ENCODE data around the gene PTPRB. TPM values are rescaled to one million over a fixed set of nuclear protein-coding genes. Genes with fewer than 3 reads are reported as not detected.

Gene PTPRB
- 19.3 TPM for total RNA-seq

DNA sequence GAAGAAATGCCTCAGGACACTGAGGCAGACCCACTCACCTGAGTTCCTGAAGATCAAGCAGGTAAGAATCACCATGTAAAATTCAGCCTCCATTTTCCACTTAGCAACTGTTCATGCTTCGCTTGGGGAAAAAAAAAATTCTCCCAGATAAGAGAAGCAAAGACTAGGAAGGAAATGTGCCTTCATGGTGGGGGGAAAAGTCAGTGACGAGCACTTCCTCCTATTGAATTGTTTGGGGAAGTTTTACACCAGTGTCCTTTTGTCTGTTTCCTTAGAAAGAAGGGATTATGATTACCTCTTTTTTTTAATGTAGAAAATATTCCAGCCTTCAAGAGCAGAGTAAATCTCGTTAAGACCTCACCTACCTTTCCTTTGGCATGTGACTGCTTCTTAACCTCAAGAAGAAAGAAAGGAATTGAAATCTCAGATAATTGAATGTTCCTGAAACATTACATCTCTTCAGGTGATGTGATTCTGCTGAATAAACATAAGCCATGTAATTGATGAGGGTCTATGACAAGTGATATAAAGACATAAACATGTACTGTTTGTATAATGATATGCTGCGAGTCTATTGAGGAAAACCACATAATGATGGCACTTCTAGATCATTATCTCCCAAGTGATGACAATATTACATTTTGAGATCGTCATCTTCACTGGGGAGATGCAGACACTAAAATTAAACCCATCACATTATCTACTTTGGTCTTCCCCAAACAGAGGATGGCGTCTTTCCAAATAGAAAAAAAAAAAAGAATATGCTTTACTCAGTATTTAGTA lies at the start of gene PTPRB:
TSS of gene PTPRB (minus strand) at position 127 of the 783 bp plus-strand sequence. CDS start at position 93, 34 bp downstream.
- no peaks in the 10 kb centered on the region for H3K4me1 ChIP-seq (ENCODE audit: control insufficient read depth in 3 of 3, insufficient read depth in 3 of 3, low read length in 3 of 3)

DNA sequence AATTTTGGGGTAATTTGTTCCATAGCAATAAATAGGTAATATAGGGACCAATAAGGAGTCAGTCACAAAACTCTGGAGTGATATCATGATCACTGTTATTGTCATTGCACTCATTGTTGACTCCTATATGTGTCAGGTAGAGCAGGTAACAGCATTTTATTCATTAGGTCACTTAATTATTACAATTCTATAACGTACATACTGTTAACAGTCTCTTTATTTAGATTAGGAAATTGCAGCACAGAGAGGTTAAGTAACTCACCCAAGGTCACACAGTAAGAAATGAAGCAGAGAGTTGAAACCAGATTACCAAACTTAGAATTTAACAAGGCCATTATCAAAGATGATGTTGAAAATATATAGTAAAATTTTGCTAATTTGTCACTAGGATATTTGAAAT lies 49.7 kb upstream of the PTPRB start:
- Histone ChIP-seq H3K9ac (ENCODE audit: low read depth in 1 of 3, low read length in 3 of 3) (no peak overlapping the region), H3K9me3 (ENCODE audit: control insufficient read depth in 3 of 3, low read length in 3 of 3) (no peaks in the 10 kb centered on the region), H3K27me3 (ENCODE audit: control insufficient read depth in 3 of 3, insufficient read depth in 3 of 3, low read length in 3 of 3) (no peaks in the 10 kb centered on the region), H3K36me3 (ENCODE audit: control insufficient read depth in 3 of 3, insufficient read depth in 3 of 3, low read length in 3 of 3) (no peaks in the 10 kb centered on the region), H3K27ac (ENCODE audit: low read depth, low read length) (no peak overlapping the region), H3K4me3 (ENCODE audit: low read length in 3 of 3) (no peak overlapping the region), H3K4me1 (ENCODE audit: control insufficient read depth in 3 of 3, insufficient read depth in 3 of 3, low read length in 3 of 3) (no peaks in the 10 kb centered on the region)

More for the DNA sequence above, at the start of gene PTPRB:
- Histone ChIP-seq H3K27ac (ENCODE audit: low read depth, low read length) (peak within 1 kb of the TSS; percentile 28), H3K9ac (ENCODE audit: low read depth in 1 of 3, low read length in 3 of 3) (peak within 1 kb of the TSS in 1 of 3 donors; percentile 57), H3K4me3 (ENCODE audit: low read length in 3 of 3) (peak within 1 kb of the TSS in 1 of 3 donors; percentile 53), H3K27me3 (ENCODE audit: control insufficient read depth in 3 of 3, insufficient read depth in 3 of 3, low read length in 3 of 3) (no peaks in the 10 kb centered on the region), H3K36me3 (ENCODE audit: control insufficient read depth in 3 of 3, insufficient read depth in 3 of 3, low read length in 3 of 3) (no peaks in the 10 kb centered on the region), H3K9me3 (ENCODE audit: control insufficient read depth in 3 of 3, low read length in 3 of 3) (no peaks in the 10 kb centered on the region)

DNA sequence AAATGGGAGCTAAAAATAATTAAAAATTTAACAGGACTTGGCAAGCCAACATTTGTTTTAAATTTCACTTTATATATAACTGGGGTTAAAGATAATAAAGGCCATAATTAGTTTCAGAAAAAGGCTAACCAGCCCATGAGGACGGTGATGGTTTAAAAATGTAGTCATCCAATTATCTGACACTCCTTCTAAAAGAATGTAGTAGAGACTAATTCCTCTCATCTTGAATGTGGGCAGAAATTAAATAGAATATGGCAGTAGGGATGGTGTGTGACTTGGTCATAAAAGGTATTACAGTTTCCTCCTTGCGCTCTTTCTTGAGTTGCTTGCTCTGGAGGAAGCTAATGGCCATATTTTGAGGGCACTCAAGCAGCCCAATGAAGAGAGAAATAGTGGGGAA lies 49.1 kb upstream of the PTPRB start:
- no peaks in the 10 kb centered on the region for H3K9me3 ChIP-seq (ENCODE audit: control insufficient read depth in 3 of 3, low read length in 3 of 3)
- no peak overlapping the region for H3K4me3 ChIP-seq (ENCODE audit: low read length in 3 of 3)
- H3K36me3 ChIP-seq (ENCODE audit: control insufficient read depth in 3 of 3, insufficient read depth in 3 of 3, low read length in 3 of 3) = no peaks in the 10 kb centered on the region
- no peaks in the 10 kb centered on the region for H3K4me1 ChIP-seq (ENCODE audit: control insufficient read depth in 3 of 3, insufficient read depth in 3 of 3, low read length in 3 of 3)
- no peak overlapping the region for H3K27ac ChIP-seq (ENCODE audit: low read depth, low read length)
- no peak overlapping the region for H3K9ac ChIP-seq (ENCODE audit: low read depth in 1 of 3, low read length in 3 of 3)
- no peaks in the 10 kb centered on the region for H3K27me3 ChIP-seq (ENCODE audit: control insufficient read depth in 3 of 3, insufficient read depth in 3 of 3, low read length in 3 of 3)

DNA sequence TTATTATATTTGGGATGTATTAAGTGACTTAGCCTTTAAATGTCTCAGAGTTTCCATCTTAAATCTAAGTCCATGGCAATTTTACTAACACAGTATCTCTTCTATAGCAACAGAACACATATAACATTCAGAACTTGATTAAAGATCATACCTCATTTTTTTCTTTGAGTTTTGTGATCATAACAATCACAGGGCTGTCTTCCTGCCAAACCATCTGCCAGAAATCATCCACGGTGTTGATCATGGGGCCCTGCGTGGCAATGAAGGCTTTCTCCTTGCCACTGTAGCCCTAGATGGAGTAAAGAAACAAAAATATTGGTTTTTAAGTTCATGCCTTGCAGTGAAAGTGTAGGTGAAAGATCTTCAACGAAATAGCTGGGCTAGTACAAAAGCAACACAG lies 46.7 kb upstream of the PTPRB start:
- Histone ChIP-seq H3K27me3 (ENCODE audit: control insufficient read depth in 3 of 3, insufficient read depth in 3 of 3, low read length in 3 of 3) (no peaks in the 10 kb centered on the region), H3K4me1 (ENCODE audit: control insufficient read depth in 3 of 3, insufficient read depth in 3 of 3, low read length in 3 of 3) (no peaks in the 10 kb centered on the region), H3K9ac (ENCODE audit: low read depth in 1 of 3, low read length in 3 of 3) (no peak overlapping the region), H3K27ac (ENCODE audit: low read depth, low read length) (no peak overlapping the region), H3K4me3 (ENCODE audit: low read length in 3 of 3) (no peak overlapping the region), H3K9me3 (ENCODE audit: control insufficient read depth in 3 of 3, low read length in 3 of 3) (no peaks in the 10 kb centered on the region), H3K36me3 (ENCODE audit: control insufficient read depth in 3 of 3, insufficient read depth in 3 of 3, low read length in 3 of 3) (no peaks in the 10 kb centered on the region)

DNA sequence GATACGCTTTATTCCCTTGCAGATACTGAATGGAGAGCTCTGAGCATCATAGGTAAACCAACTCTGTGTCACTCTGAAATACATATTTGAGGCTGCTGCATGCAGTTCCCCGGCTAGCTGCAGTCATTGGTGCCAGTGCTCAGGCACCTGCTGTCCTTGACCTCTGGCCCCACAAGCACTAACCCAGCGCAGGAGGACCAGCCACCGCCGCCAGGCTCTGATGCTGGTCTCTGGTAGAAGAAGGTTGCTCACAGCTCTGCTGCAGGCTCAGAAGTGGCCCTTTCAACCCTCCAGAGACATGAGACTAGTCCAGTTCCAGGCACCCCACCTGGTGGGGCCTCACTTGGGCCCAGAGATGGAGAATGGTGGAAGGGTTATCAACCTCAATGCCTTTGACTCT lies 34.5 kb upstream of the PTPRB start:
- peaks cover 0 to 2% (median 0%) of the 10 kb centered on the region in 3 donors for H3K4me1 ChIP-seq (ENCODE audit: control insufficient read depth in 3 of 3, insufficient read depth in 3 of 3, low read length in 3 of 3)
- H3K4me3 ChIP-seq (ENCODE audit: low read length in 3 of 3) = no peak overlapping the region
- H3K9me3 ChIP-seq (ENCODE audit: control insufficient read depth in 3 of 3, low read length in 3 of 3) = no peaks in the 10 kb centered on the region
- no peaks in the 10 kb centered on the region for H3K27me3 ChIP-seq (ENCODE audit: control insufficient read depth in 3 of 3, insufficient read depth in 3 of 3, low read length in 3 of 3)
- H3K36me3 ChIP-seq (ENCODE audit: control insufficient read depth in 3 of 3, insufficient read depth in 3 of 3, low read length in 3 of 3) = no peaks in the 10 kb centered on the region
- no peak overlapping the region for H3K9ac ChIP-seq (ENCODE audit: low read depth in 1 of 3, low read length in 3 of 3)
- H3K27ac ChIP-seq (ENCODE audit: low read depth, low read length) = no peak overlapping the region

DNA sequence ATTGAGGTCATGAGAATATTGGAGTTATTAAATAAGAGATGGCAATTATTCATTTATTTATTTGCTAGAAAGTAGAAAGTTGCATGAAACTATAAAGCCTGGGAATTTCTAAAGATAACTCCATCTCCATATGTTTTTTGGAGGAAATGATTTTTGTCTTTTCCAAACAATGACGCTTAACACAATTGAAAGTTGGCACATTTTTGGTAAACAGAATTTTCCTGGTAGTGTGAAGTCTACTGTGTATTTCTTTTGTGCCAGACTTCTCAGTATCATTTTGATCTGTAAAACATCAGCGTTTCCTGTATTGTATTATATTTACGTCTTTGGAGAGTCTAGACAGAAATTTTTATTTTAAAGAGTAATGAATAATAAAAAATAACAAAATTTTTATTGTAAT lies 33.7 kb upstream of the PTPRB start:
- H3K27ac ChIP-seq (ENCODE audit: low read depth, low read length) = no peak overlapping the region
- H3K4me3 ChIP-seq (ENCODE audit: low read length in 3 of 3) = no peak overlapping the region
- H3K36me3 ChIP-seq (ENCODE audit: control insufficient read depth in 3 of 3, insufficient read depth in 3 of 3, low read length in 3 of 3) = no peaks in the 10 kb centered on the region
- no peaks in the 10 kb centered on the region for H3K27me3 ChIP-seq (ENCODE audit: control insufficient read depth in 3 of 3, insufficient read depth in 3 of 3, low read length in 3 of 3)
- H3K9me3 ChIP-seq (ENCODE audit: control insufficient read depth in 3 of 3, low read length in 3 of 3) = no peaks in the 10 kb centered on the region
- H3K4me1 ChIP-seq (ENCODE audit: control insufficient read depth in 3 of 3, insufficient read depth in 3 of 3, low read length in 3 of 3) = peaks cover 0 to 2% (median 0%) of the 10 kb centered on the region in 3 donors
- H3K9ac ChIP-seq (ENCODE audit: low read depth in 1 of 3, low read length in 3 of 3) = no peak overlapping the region

- Histone ChIP-seq H3K36me3 (ENCODE audit: control insufficient read depth in 3 of 3, insufficient read depth in 3 of 3, low read length in 3 of 3) (no peaks in the 10 kb centered on the region), H3K27ac (ENCODE audit: low read depth, low read length) (no peak overlapping the region), H3K9me3 (ENCODE audit: control insufficient read depth in 3 of 3, low read length in 3 of 3) (no peaks in the 10 kb centered on the region), H3K4me3 (ENCODE audit: low read length in 3 of 3) (no peak overlapping the region), H3K4me1 (ENCODE audit: control insufficient read depth in 3 of 3, insufficient read depth in 3 of 3, low read length in 3 of 3) (peaks cover 0 to 2% (median 0%) of the 10 kb centered on the region in 3 donors), H3K9ac (ENCODE audit: low read depth in 1 of 3, low read length in 3 of 3) (no peak overlapping the region), H3K27me3 (ENCODE audit: control insufficient read depth in 3 of 3, insufficient read depth in 3 of 3, low read length in 3 of 3) (no peaks in the 10 kb centered on the region)
Measured at GRCh38 chr12:70667253-70667652, 30.0 kb upstream of the PTPRB start.

DNA sequence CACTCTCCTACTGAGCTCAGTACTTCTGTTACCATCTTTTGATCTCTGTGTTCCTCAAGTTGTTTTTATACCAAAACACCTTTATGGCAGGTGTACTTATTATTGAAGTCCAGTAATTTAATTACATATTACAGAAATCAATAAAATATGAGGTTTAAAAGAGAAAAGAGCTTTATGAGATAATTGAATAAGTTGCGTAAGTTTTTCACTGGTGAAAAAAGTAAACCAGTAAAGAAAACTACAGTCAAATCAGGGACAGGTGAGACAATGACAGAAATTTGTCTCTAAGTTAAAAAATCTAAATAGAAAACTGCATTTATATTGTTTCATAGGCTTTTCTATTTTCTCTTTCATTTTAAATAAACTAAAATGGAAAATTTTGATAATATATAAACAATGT lies 29.1 kb upstream of the PTPRB start:
- Histone ChIP-seq H3K4me1 (ENCODE audit: control insufficient read depth in 3 of 3, insufficient read depth in 3 of 3, low read length in 3 of 3) (no peaks in the 10 kb centered on the region), H3K27ac (ENCODE audit: low read depth, low read length) (no peak overlapping the region)

GRCh38 chr12:70664465-70664881 lies 27.2 kb upstream of the PTPRB start:
- no peaks in the 10 kb centered on the region for H3K36me3 ChIP-seq (ENCODE audit: control insufficient read depth in 3 of 3, insufficient read depth in 3 of 3, low read length in 3 of 3)
- H3K27ac ChIP-seq (ENCODE audit: low read depth, low read length) = no peak overlapping the region
- no peaks in the 10 kb centered on the region for H3K27me3 ChIP-seq (ENCODE audit: control insufficient read depth in 3 of 3, insufficient read depth in 3 of 3, low read length in 3 of 3)
- H3K9me3 ChIP-seq (ENCODE audit: control insufficient read depth in 3 of 3, low read length in 3 of 3) = no peaks in the 10 kb centered on the region
- H3K4me3 ChIP-seq (ENCODE audit: low read length in 3 of 3) = no peak overlapping the region
- no peaks in the 10 kb centered on the region for H3K4me1 ChIP-seq (ENCODE audit: control insufficient read depth in 3 of 3, insufficient read depth in 3 of 3, low read length in 3 of 3)
- no peak overlapping the region for H3K9ac ChIP-seq (ENCODE audit: low read depth in 1 of 3, low read length in 3 of 3)

More for the DNA sequence above, 29.1 kb upstream of the PTPRB start:
- H3K4me3 ChIP-seq (ENCODE audit: low read length in 3 of 3) = no peak overlapping the region
- no peaks in the 10 kb centered on the region for H3K27me3 ChIP-seq (ENCODE audit: control insufficient read depth in 3 of 3, insufficient read depth in 3 of 3, low read length in 3 of 3)
- no peaks in the 10 kb centered on the region for H3K36me3 ChIP-seq (ENCODE audit: control insufficient read depth in 3 of 3, insufficient read depth in 3 of 3, low read length in 3 of 3)
- H3K9ac ChIP-seq (ENCODE audit: low read depth in 1 of 3, low read length in 3 of 3) = no peak overlapping the region
- no peaks in the 10 kb centered on the region for H3K9me3 ChIP-seq (ENCODE audit: control insufficient read depth in 3 of 3, low read length in 3 of 3)

GRCh38 chr12:70663838-70664237 lies 26.6 kb upstream of the PTPRB start:
- Histone ChIP-seq H3K36me3 (ENCODE audit: control insufficient read depth in 3 of 3, insufficient read depth in 3 of 3, low read length in 3 of 3) (no peaks in the 10 kb centered on the region), H3K4me3 (ENCODE audit: low read length in 3 of 3) (no peak overlapping the region), H3K27ac (ENCODE audit: low read depth, low read length) (no peak overlapping the region), H3K9me3 (ENCODE audit: control insufficient read depth in 3 of 3, low read length in 3 of 3) (no peaks in the 10 kb centered on the region), H3K27me3 (ENCODE audit: control insufficient read depth in 3 of 3, insufficient read depth in 3 of 3, low read length in 3 of 3) (no peaks in the 10 kb centered on the region), H3K9ac (ENCODE audit: low read depth in 1 of 3, low read length in 3 of 3) (peak overlapping the region in 1 of 3 donors; percentile 25), H3K4me1 (ENCODE audit: control insufficient read depth in 3 of 3, insufficient read depth in 3 of 3, low read length in 3 of 3) (no peaks in the 10 kb centered on the region)
